HEK293 (cell line): ENCODE results near the gene C2.
A peak's percentile ranks its signal among the peaks of the same experiment; 100 is the strongest.
"Not testable (repeated sequence)": the region's sequence is repeated elsewhere in the genome, so short reads cannot be mapped to it uniquely, and the experiment has no call there.

ENCODE experiments used
- CTCF ChIA-PET: fragments of 350-600 bp; formaldehyde crosslinking; extraction: SDS; loops from one replicate; lab custom pipeline; 2021; ENCODE audit warnings: antibody characterized with exemption; lab: Yijun Ruan, JAX
- POLR2A ChIA-PET: fragments of 300-600 bp; formaldehyde crosslinking; extraction: SDS; loops from one replicate; lab custom pipeline; 2020; ENCODE audit warnings: antibody characterized with exemption, inconsistent platforms; lab: Yijun Ruan, JAX
- H3K27ac ChIP-seq: fragments of 200-500 bp; sonication (Bioruptor generic); 2 replicates; pipeline ENCODE4 v1.5.1; 2014; ENCODE audit warnings: low read depth, low read length, control low read depth, inconsistent platforms; ENCODE audit errors: extremely low read depth
- H3K36me3 ChIP-seq, 2 experiments: fragments of 200-500 bp in 1 of 2; sonication (Bioruptor generic) in 1 of 2; 1 replicate in 1 of 2; 2 replicates in 1 of 2; pipeline ENCODE4 v1.5.1; 2014 to 2017; ENCODE audit warnings: inconsistent platforms in 2 of 2, low read length in 2 of 2; ENCODE audit not compliant: control insufficient read depth in 2 of 2, insufficient read depth in 1 of 2
- H3K4me1 ChIP-seq: fragments of 200-500 bp; sonication (Bioruptor generic); 2 replicates; pipeline ENCODE4 v1.5.1; 2014; ENCODE audit warnings: mild to moderate bottlenecking, low read length, inconsistent platforms; ENCODE audit not compliant: control insufficient read depth, insufficient read depth
- H3K4me3 ChIP-seq: 2 replicates; pipeline ENCODE4 v1.5.1; 2011; ENCODE audit warnings: low read depth, mild to moderate bottlenecking, control low read depth, low read length, moderate library complexity
- H3K9me3 ChIP-seq: fragments of 200-500 bp; sonication (Bioruptor generic); 2 replicates; pipeline ENCODE4 v1.5.1; 2014; ENCODE audit warnings: low read depth, low read length, inconsistent platforms; ENCODE audit not compliant: control insufficient read depth, insufficient read depth
- MZF1 ChIP-seq: fragments of 450-650 bp; formaldehyde crosslinking; IDR thresholded peaks from 2 replicates; pipeline ENCODE4 v1.5.1; 2017; ENCODE audit warnings: missing biosample characterization, missing genetic modification characterization, borderline replicate concordance
- SP3 ChIP-seq: fragments of 450-650 bp; formaldehyde crosslinking; IDR thresholded peaks from 2 replicates; pipeline ENCODE4 v1.5.1; 2016; ENCODE audit warnings: missing biosample characterization, missing genetic modification characterization
- ZBTB1 ChIP-seq: fragments of 450-650 bp; formaldehyde crosslinking; IDR thresholded peaks from 2 replicates; pipeline ENCODE4 v1.5.1; 2016; ENCODE audit warnings: missing biosample characterization, missing genetic modification characterization
- ZBTB20 ChIP-seq: fragments of 450-650 bp; formaldehyde crosslinking; IDR thresholded peaks from 2 replicates; pipeline ENCODE4 v1.5.1; 2016; ENCODE audit warnings: missing biosample characterization, missing genetic modification characterization
- ZBTB48 ChIP-seq: fragments of 450-650 bp; formaldehyde crosslinking; IDR thresholded peaks from 2 replicates; pipeline ENCODE4 v1.5.1; 2016; ENCODE audit warnings: missing biosample characterization, missing genetic modification characterization
- ZBTB8A ChIP-seq: fragments of 450-650 bp; formaldehyde crosslinking; IDR thresholded peaks from 2 replicates; pipeline ENCODE4 v1.5.1; 2016; ENCODE audit warnings: missing biosample characterization, missing genetic modification characterization
- ZFP41 ChIP-seq: fragments of 450-650 bp; formaldehyde crosslinking; IDR thresholded peaks from 2 replicates; pipeline ENCODE4 v1.5.1; 2016; ENCODE audit warnings: missing biosample characterization, missing genetic modification characterization, borderline replicate concordance
- ZNF146 ChIP-seq: fragments of 450-650 bp; formaldehyde crosslinking; IDR thresholded peaks from 2 replicates; pipeline ENCODE4 v1.5.1; 2016; ENCODE audit warnings: missing biosample characterization, missing genetic modification characterization
- ZNF169 ChIP-seq: fragments of 450-650 bp; formaldehyde crosslinking; IDR thresholded peaks from 2 replicates; pipeline ENCODE4 v1.5.1; 2016; ENCODE audit warnings: missing biosample characterization, missing genetic modification characterization
- ZNF221 ChIP-seq: fragments of 450-650 bp; formaldehyde crosslinking; IDR thresholded peaks from 2 replicates; pipeline ENCODE4 v1.5.1; 2017; ENCODE audit warnings: missing biosample characterization, missing genetic modification characterization, borderline replicate concordance
- ZNF302 ChIP-seq: fragments of 450-650 bp; formaldehyde crosslinking; IDR thresholded peaks from 2 replicates; pipeline ENCODE4 v1.5.1; 2016; ENCODE audit warnings: missing biosample characterization, missing genetic modification characterization, low read depth
- ZNF426 ChIP-seq: fragments of 450-650 bp; formaldehyde crosslinking; IDR thresholded peaks from 2 replicates; pipeline ENCODE4 v1.5.1; 2017; ENCODE audit warnings: missing biosample characterization, missing genetic modification characterization, mild to moderate bottlenecking, inconsistent platforms, moderate library complexity
- ZNF473 ChIP-seq: fragments of 450-650 bp; formaldehyde crosslinking; IDR thresholded peaks from 2 replicates; pipeline ENCODE4 v1.5.1; 2017; ENCODE audit warnings: missing biosample characterization, missing genetic modification characterization
- ZNF548 ChIP-seq: fragments of 450-650 bp; formaldehyde crosslinking; IDR thresholded peaks from 2 replicates; pipeline ENCODE4 v1.5.1; 2016; ENCODE audit warnings: missing biosample characterization, missing genetic modification characterization
- ZNF629 ChIP-seq: fragments of 450-650 bp; formaldehyde crosslinking; IDR thresholded peaks from 2 replicates; pipeline ENCODE4 v1.5.1; 2017; ENCODE audit warnings: missing biosample characterization, missing genetic modification characterization
- ZNF747 ChIP-seq: fragments of 450-650 bp; formaldehyde crosslinking; IDR thresholded peaks from 2 replicates; pipeline ENCODE4 v1.5.1; 2016; ENCODE audit warnings: missing biosample characterization, missing genetic modification characterization
- ZNF777 ChIP-seq: fragments of 450-650 bp; formaldehyde crosslinking; IDR thresholded peaks from 2 replicates; pipeline ENCODE4 v1.5.1; 2017; ENCODE audit warnings: missing biosample characterization, missing genetic modification characterization, borderline replicate concordance
- ZSCAN30 ChIP-seq: fragments of 450-650 bp; IDR thresholded peaks from 2 replicates; pipeline ENCODE4 v1.5.1; 2018; ENCODE audit warnings: missing biosample characterization, mild to moderate bottlenecking, missing genetic modification characterization, moderate library complexity
- TF ChIP-seq, protein P1 (sequence below): fragments of 450-650 bp; formaldehyde crosslinking; IDR thresholded peaks from 2 replicates; pipeline ENCODE4 v1.5.1; 2016; ENCODE audit warnings: missing biosample characterization, missing genetic modification characterization
- TF ChIP-seq, protein P2 (sequence below): fragments of 450-650 bp; formaldehyde crosslinking; IDR thresholded peaks from 2 replicates; pipeline ENCODE4 v1.5.1; 2016; ENCODE audit warnings: missing biosample characterization, missing genetic modification characterization
- TF ChIP-seq, protein P3 (sequence below): fragments of 450-650 bp; formaldehyde crosslinking; IDR thresholded peaks from 2 replicates; pipeline ENCODE4 v1.5.1; 2016; ENCODE audit warnings: missing biosample characterization, missing genetic modification characterization

Gene C2

DNA sequence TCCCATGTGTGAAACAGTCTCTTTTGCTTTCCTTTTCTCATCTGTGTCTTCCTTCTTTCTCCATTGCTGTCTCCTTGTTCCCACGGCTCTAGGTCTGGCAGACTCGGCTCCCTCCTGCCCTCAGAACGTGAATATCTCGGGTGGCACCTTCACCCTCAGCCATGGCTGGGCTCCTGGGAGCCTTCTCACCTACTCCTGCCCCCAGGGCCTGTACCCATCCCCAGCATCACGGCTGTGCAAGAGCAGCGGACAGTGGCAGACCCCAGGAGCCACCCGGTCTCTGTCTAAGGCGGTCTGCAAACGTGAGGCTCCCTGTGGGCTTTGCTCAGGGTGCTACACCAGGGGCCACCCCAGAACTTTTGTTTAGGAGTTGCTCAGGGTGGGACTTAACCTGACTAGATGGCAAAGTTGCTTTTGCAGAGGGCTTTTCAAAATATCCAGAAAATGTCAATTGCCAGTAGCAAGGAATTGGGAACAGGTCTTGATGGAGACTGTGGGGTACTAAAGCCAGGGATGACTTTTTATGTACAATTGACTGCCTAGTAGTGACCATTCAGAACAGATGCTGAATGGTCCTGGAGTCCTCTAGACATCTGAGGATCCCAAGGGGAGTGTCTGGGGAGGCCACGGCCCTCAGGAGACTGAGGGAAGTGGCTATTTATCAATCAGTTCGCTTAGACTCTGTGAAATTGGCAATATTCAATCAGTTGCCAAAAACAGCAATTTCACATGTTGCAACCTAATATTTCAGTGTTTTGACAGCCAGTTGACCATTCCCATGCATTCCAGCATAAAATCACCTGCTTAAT is 550 bp downstream of the C2 start (continued):
- TF ChIP-seq ZBTB48 (no peak), ZNF747 (tag by site-specific recombination) (no peak), ZBTB1 (tag by site-specific recombination) (no peak), ZNF146 (tag by site-specific recombination) (no peak)
- TF ChIP-seq, protein P1, sequence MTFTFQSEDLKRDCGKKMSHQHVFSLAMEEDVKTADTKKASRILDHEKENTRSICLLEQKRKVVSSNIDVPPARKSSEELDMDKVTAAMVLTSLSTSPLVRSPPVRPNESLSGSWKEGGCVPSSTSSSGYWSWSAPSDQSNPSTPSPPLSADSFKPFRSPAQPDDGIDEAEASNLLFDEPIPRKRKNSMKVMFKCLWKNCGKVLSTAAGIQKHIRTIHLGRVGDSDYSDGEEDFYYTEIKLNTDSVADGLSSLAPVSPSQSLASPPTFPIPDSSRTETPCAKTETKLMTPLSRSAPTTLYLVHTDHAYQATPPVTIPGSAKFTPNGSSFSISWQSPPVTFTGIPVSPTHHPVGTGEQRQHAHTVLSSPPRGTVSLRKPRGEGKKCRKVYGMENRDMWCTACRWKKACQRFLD: no peak

DNA sequence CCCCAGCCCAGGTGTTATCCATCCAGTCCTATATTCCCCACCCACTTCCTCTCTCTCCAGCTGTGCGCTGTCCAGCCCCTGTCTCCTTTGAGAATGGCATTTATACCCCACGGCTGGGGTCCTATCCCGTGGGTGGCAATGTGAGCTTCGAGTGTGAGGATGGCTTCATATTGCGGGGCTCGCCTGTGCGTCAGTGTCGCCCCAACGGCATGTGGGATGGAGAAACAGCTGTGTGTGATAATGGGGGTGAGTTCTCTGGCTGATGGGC is 1.1 kb downstream of the C2 start:
- CTCF ChIA-PET: interaction anchor here (1.6 to 3.4 kb wide), 2 partner anchors 22 to 24 kb away, joined by 3 to 17 read pairs; no protein-coding TSS in a partner anchor
- H3K4me1 ChIP-seq: no peaks in the 10 kb centered on the region
- POLR2A ChIA-PET: no interaction called here
- no peak overlapping the region for H3K4me3 ChIP-seq
- H3K36me3 ChIP-seq: no peaks in the 10 kb centered on the region
- H3K9me3 ChIP-seq: no peaks in the 10 kb centered on the region
- TF ChIP-seq ZBTB8A (tag by site-specific recombination) (no peak), ZNF548 (tag by site-specific recombination) (no peak), ZNF302 (tag by site-specific recombination) (no peak)
- TF ChIP-seq, protein P2, sequence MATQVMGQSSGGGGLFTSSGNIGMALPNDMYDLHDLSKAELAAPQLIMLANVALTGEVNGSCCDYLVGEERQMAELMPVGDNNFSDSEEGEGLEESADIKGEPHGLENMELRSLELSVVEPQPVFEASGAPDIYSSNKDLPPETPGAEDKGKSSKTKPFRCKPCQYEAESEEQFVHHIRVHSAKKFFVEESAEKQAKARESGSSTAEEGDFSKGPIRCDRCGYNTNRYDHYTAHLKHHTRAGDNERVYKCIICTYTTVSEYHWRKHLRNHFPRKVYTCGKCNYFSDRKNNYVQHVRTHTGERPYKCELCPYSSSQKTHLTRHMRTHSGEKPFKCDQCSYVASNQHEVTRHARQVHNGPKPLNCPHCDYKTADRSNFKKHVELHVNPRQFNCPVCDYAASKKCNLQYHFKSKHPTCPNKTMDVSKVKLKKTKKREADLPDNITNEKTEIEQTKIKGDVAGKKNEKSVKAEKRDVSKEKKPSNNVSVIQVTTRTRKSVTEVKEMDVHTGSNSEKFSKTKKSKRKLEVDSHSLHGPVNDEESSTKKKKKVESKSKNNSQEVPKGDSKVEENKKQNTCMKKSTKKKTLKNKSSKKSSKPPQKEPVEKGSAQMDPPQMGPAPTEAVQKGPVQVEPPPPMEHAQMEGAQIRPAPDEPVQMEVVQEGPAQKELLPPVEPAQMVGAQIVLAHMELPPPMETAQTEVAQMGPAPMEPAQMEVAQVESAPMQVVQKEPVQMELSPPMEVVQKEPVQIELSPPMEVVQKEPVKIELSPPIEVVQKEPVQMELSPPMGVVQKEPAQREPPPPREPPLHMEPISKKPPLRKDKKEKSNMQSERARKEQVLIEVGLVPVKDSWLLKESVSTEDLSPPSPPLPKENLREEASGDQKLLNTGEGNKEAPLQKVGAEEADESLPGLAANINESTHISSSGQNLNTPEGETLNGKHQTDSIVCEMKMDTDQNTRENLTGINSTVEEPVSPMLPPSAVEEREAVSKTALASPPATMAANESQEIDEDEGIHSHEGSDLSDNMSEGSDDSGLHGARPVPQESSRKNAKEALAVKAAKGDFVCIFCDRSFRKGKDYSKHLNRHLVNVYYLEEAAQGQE (tag by site-specific recombination): peak; percentile 55
- no peak overlapping the region for H3K27ac ChIP-seq

DNA sequence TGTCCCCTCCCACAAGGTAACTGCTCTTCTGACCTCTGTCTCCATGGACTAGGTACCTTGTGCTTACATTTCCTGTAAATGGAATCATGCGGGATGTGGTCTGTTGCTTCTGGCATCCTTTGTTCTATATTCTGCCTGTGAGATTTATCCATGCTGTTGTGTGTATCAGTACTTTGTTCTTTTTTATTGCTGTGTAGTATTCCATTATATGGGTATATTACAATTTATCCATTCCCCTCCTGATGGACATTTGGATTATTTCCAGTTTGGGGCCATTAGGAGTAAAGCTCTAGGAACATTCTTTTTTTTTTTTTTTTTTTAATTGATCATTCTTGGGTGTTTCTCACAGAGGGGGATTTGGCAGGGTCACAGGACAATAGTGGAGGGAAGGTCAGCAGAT is 3.4 kb downstream of the C2 start:
- Histone ChIP-seq H3K4me3 (no peak overlapping the region), H3K27ac (no peak overlapping the region), H3K9me3 (no peaks in the 10 kb centered on the region), H3K4me1 (no peaks in the 10 kb centered on the region), H3K36me3 (no peaks in the 10 kb centered on the region)
- TF ChIP-seq ZFP41 (tag by site-specific recombination) (no peak), ZNF146 (tag by site-specific recombination) (peak; percentile 68), MZF1 (tag by site-specific recombination) (0 out of 2 replicates have a peak, but pooled peaks have one; percentile 53)
- ChIA-PET POLR2A (interaction anchor here (1.0 kb wide), 1 partner anchor 9 kb away, joined by 5 read pairs; no protein-coding TSS in a partner anchor), CTCF (interaction anchor here (0.6 to 3.4 kb wide), 5 partner anchors 13 to 842 kb away, joined by 3 to 17 read pairs (median 4); no protein-coding TSS in a partner anchor)

DNA sequence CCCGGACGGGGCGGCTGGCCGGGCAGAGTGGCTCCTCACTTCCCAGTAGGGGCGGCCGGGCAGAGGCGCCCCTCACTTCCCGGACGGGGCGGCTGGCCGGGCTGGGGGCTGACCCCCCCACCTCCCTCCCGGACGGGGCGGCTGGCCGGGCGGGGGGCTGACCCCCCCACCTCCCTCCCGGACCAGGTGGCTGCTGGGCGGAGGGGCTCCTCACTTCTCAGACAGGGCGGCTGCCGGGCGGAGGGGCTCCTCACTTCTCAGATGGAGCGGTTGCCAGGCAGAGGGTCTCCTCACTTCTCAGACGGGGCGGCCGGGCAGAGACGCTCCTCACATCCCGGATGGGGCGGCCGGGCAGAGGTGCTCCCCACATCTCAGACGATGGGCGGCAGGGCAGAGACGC is 4.6 kb downstream of the C2 start:
- H3K4me1 ChIP-seq, H3K27ac ChIP-seq, H3K36me3 ChIP-seq, CTCF ChIA-PET, H3K4me3 ChIP-seq, POLR2A ChIA-PET, H3K9me3 ChIP-seq: not testable (repeated sequence)

DNA sequence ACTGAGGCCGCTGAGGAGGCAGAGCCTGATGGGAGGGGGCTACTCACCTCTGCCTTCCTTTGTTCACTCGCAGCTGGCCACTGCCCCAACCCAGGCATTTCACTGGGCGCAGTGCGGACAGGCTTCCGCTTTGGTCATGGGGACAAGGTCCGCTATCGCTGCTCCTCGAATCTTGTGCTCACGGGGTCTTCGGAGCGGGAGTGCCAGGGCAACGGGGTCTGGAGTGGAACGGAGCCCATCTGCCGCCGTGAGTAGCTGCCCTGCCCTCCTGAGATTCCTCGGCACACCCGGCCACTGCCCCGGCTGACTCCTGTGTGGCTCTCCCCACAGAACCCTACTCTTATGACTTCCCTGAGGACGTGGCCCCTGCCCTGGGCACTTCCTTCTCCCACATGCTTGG is 6.0 kb downstream of the C2 start:
- H3K4me3 ChIP-seq: no peak overlapping the region
- no peak overlapping the region for H3K27ac ChIP-seq
- no peaks in the 10 kb centered on the region for H3K9me3 ChIP-seq
- no peaks in the 10 kb centered on the region for H3K4me1 ChIP-seq
- ChIA-PET CTCF (no interaction called here), POLR2A (no interaction called here)
- H3K36me3 ChIP-seq: no peaks in the 10 kb centered on the region
- TF ChIP-seq ZNF169 (tag by site-specific recombination): no peak
- no peak for TF ChIP-seq ZBTB20
- TF ChIP-seq ZNF426 (tag by site-specific recombination): no peak
- no peak for TF ChIP-seq ZNF221 (tag by site-specific recombination)
- no peak for TF ChIP-seq ZSCAN30
- TF ChIP-seq ZNF747 (tag by site-specific recombination): no peak
- TF ChIP-seq, protein P3, sequence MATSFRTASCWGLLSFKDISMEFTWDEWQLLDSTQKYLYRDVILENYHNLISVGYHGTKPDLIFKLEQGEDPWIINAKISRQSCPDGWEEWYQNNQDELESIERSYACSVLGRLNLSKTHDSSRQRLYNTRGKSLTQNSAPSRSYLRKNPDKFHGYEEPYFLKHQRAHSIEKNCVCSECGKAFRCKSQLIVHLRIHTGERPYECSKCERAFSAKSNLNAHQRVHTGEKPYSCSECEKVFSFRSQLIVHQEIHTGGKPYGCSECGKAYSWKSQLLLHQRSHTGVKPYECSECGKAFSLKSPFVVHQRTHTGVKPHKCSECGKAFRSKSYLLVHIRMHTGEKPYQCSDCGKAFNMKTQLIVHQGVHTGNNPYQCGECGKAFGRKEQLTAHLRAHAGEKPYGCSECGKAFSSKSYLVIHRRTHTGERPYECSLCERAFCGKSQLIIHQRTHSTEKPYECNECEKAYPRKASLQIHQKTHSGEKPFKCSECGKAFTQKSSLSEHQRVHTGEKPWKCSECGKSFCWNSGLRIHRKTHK (tag by site-specific recombination): no peak
- no peak for TF ChIP-seq ZNF629 (tag by site-specific recombination)
- TF ChIP-seq ZNF473 (tag by site-specific recombination): no peak
- TF ChIP-seq ZNF777 (tag by site-specific recombination): no peak
- no peak for TF ChIP-seq SP3 (tag by site-specific recombination)
